BE2C (cell line): Measurements from ENCODE around the gene ELOVL6.

Source experiments
- DNase-seq: peaks from one replicate; pipeline ENCODE4 v3.0.0-alpha.2; 2020
- H3K27me3 ChIP-seq: fragments of 250-450 bp; sonication (Bioruptor Pico); 2 replicates; pipeline ENCODE4 v1.5.1; 2020; ENCODE audit warnings: mild to moderate bottlenecking
- H3K36me3 ChIP-seq: fragments of 250-450 bp; sonication (Bioruptor Pico); 2 replicates; pipeline ENCODE4 v1.5.1; 2020; ENCODE audit warnings: mild to moderate bottlenecking
- H3K4me1 ChIP-seq: fragments of 250-450 bp; sonication (Bioruptor Pico); 2 replicates; pipeline ENCODE4 v1.5.1; 2020
- H3K4me3 ChIP-seq: 2 replicates; pipeline ENCODE4 v1.5.1; 2011; ENCODE audit warnings: low read depth, low read length
- H3K9me3 ChIP-seq: fragments of 250-450 bp; sonication (Bioruptor Pico); 2 replicates; pipeline ENCODE4 v1.5.1; 2020
- TF ChIP-seq, protein P1 (sequence below): IDR thresholded peaks from 2 replicates; pipeline ENCODE4 v1.5.1; 2012; ENCODE audit warnings: mild to moderate bottlenecking, low read depth, low read length

ELOVL6 gene

GRCh38 chr4:110128029-110128428, 70.4 kb downstream of the ELOVL6 start:
- Histone ChIP-seq H3K36me3 (no peaks in the 10 kb centered on the region; the same call in 1 of the 2 replicates), H3K27me3 (no peaks in the 10 kb centered on the region), H3K4me3 (no peak overlapping the region), H3K9me3 (no peaks in the 10 kb centered on the region), H3K4me1 (no peaks in the 10 kb centered on the region)
- no peak for DNase-seq
- TF ChIP-seq, protein P1, sequence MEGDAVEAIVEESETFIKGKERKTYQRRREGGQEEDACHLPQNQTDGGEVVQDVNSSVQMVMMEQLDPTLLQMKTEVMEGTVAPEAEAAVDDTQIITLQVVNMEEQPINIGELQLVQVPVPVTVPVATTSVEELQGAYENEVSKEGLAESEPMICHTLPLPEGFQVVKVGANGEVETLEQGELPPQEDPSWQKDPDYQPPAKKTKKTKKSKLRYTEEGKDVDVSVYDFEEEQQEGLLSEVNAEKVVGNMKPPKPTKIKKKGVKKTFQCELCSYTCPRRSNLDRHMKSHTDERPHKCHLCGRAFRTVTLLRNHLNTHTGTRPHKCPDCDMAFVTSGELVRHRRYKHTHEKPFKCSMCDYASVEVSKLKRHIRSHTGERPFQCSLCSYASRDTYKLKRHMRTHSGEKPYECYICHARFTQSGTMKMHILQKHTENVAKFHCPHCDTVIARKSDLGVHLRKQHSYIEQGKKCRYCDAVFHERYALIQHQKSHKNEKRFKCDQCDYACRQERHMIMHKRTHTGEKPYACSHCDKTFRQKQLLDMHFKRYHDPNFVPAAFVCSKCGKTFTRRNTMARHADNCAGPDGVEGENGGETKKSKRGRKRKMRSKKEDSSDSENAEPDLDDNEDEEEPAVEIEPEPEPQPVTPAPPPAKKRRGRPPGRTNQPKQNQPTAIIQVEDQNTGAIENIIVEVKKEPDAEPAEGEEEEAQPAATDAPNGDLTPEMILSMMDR = no peak

DNA sequence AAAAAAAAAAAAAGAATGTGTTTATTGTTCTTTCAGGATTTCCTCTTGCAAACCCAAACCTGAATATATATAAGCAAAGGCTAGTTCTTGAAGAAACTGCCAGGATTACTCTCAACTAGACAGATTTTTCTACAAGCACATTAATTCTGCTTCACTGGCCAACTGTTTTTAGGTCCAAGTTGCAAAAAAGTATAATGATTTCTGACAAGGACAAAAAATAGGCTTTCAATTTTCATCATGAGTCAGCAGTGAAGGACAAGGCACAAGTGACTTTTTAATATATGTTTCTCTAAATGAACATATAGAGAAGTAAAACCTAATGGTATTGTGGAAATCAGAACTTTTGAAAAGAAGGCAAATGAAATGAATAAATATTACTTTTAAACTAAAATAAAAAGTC, 73.7 kb downstream of the ELOVL6 start:
- TF ChIP-seq, protein P1 = no peak
- DNase-seq = no peak
- Histone ChIP-seq H3K4me1 (no peaks in the 10 kb centered on the region), H3K27me3 (no peaks in the 10 kb centered on the region), H3K4me3 (no peak overlapping the region), H3K36me3 (no peaks in the 10 kb centered on the region; the same call in 1 of the 2 replicates), H3K9me3 (no peaks in the 10 kb centered on the region)

DNA sequence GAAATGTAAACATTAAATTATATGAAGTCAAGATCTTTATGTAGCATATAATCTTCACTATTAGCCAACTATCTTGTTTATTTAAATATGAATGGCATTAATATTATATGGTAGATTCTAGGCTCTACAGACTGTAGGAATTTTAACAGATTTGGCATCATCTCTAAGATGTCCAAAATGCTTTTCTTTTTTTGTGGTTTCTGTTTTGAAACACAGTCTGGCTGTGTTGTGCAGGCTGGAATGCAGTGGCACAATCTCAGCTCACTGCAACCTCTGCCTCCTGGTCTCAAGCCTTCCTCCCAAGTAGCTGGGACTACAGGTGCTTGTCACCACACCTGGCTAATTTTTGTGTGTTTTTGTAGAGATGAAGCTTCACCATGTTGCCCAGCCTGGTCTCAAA, 76.2 kb downstream of the ELOVL6 start:
- Histone ChIP-seq H3K4me1 (no peaks in the 10 kb centered on the region), H3K9me3 (no peaks in the 10 kb centered on the region), H3K36me3 (peaks cover 2% of the 10 kb centered on the region; the same call in 1 of the 2 replicates), H3K27me3 (no peaks in the 10 kb centered on the region), H3K4me3 (no peak overlapping the region)
- DNase-seq = no peak
- TF ChIP-seq, protein P1 = no peak

- Histone ChIP-seq H3K9me3 (no peaks in the 10 kb centered on the region), H3K36me3 (peaks cover 2% of the 10 kb centered on the region; the same call in 1 of the 2 replicates), H3K4me3 (no peak overlapping the region), H3K4me1 (no peaks in the 10 kb centered on the region), H3K27me3 (no peaks in the 10 kb centered on the region)
- TF ChIP-seq, protein P1 = no peak
- no peak for DNase-seq
Measured at GRCh38 chr4:110120506-110120905, 77.9 kb downstream of the ELOVL6 start.

DNA sequence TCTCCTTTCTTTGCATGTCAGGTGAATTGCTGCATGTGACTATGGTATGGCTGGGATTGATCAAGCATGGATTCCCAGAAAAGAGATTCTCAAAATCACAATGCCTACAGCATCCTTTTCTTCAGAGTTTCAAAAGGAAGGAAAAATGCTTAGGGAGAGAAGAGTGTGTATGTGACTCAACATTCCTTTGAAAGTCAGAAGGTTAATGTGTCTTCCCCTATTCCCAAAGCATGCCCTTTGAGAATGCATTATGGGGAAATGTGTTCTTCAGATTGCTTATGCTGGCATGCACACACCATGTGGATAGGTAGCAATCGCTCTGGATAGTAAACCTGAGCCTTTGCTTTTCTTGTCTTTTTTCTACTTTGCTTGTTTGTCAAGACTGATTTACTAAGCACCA, 78.5 kb downstream of the ELOVL6 start:
- Histone ChIP-seq H3K27me3 (no peaks in the 10 kb centered on the region), H3K36me3 (peaks cover 2% of the 10 kb centered on the region; the same call in 1 of the 2 replicates), H3K4me1 (no peaks in the 10 kb centered on the region), H3K9me3 (no peaks in the 10 kb centered on the region), H3K4me3 (no peak overlapping the region)
- TF ChIP-seq, protein P1 = no peak
- no peak for DNase-seq

GRCh38 chr4:110119337-110119736, 79.1 kb downstream of the ELOVL6 start:
- DNase-seq = no peak
- Histone ChIP-seq H3K4me3 (no peak overlapping the region), H3K9me3 (no peaks in the 10 kb centered on the region), H3K36me3 (peaks cover 2% of the 10 kb centered on the region; the same call in 1 of the 2 replicates), H3K27me3 (no peaks in the 10 kb centered on the region), H3K4me1 (no peaks in the 10 kb centered on the region)
- TF ChIP-seq, protein P1 = no peak
